OCI-LY3 (cell line): ENCODE measurements around the gene MZB1.

Experiments used
- EZH2phosphoT487 ChIP-seq: fragments of 200-600 bp; shearing (Covaris generic); IDR thresholded peaks from 2 replicates; pipeline ENCODE4 v1.6.1; 2018; ENCODE audit warnings: antibody characterized with exemption, mixed run types, low read depth
- TF ChIP-seq, protein P1 (sequence below): fragments of 200-600, 300-600 bp; sonication (generic); IDR thresholded peaks from 2 replicates; pipeline ENCODE4 v1.5.1; 2014; ENCODE audit warnings: antibody characterized with exemption, low read length, low read depth

DNA sequence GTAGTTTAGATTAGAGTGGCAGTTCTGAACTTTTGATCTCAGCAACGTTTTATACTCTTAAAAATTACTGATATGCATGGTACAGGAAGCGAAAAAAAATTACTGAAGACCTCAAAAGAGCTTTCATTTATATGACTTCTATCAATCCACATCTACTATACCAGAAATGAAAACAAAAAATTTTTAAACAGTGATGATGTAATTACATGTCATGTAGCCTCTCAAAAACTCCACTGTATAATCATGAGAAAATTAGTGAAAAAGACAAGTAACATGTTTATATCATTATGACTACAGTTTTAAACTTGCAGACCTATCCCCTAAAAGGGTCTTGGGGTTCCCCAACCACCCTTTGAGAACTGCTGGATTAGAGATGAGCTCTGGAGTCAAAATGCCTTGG lies 40.3 kb upstream of the MZB1 start:
- TF ChIP-seq, protein P1, sequence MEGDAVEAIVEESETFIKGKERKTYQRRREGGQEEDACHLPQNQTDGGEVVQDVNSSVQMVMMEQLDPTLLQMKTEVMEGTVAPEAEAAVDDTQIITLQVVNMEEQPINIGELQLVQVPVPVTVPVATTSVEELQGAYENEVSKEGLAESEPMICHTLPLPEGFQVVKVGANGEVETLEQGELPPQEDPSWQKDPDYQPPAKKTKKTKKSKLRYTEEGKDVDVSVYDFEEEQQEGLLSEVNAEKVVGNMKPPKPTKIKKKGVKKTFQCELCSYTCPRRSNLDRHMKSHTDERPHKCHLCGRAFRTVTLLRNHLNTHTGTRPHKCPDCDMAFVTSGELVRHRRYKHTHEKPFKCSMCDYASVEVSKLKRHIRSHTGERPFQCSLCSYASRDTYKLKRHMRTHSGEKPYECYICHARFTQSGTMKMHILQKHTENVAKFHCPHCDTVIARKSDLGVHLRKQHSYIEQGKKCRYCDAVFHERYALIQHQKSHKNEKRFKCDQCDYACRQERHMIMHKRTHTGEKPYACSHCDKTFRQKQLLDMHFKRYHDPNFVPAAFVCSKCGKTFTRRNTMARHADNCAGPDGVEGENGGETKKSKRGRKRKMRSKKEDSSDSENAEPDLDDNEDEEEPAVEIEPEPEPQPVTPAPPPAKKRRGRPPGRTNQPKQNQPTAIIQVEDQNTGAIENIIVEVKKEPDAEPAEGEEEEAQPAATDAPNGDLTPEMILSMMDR: no peak
- no peak for TF ChIP-seq EZH2phosphoT487
